ENCODE results near the gene UPP2. TPM values are rescaled to one million over a fixed set of nuclear protein-coding genes. Genes with fewer than 3 reads are reported as not detected.

The UPP2 gene
- total RNA-seq, 1 experiment from 2014 or later, result not detected

DNA sequence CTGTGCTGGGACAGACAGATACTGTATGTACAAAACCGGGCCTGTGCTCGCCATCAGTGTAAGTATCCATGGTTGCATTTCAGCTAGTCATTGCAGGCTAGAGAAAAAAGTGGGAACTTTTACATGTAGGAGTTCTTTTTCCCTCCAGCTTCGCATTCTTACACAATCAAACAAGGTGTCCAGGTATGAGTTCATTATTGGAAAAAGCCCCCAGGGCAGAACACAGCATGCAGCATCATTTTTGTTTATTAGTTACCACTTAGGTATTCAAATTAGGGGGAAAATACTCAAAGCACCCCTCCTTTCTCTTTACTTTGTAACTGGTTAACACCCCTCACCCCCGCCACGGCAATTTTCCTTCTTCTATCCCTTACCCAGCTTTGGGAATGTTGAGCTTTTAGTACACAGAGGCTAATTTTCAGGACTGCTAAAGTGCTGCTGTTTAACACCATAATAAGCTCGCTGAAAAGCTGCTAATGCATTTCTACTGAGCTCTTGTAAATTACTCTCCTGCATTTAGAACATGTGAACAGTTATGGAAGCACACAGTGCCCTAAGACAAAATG lies 13.6 kb downstream of the UPP2 start:
- no peaks in the 10 kb centered on the region; a peak in 1 of 5 replicates for H3K9me3 Mint-ChIP-seq
- no peak overlapping the region for H2BK15ac ChIP-seq (ENCODE audit: low read depth, low read length)
- TF ChIP-seq, protein P1, sequence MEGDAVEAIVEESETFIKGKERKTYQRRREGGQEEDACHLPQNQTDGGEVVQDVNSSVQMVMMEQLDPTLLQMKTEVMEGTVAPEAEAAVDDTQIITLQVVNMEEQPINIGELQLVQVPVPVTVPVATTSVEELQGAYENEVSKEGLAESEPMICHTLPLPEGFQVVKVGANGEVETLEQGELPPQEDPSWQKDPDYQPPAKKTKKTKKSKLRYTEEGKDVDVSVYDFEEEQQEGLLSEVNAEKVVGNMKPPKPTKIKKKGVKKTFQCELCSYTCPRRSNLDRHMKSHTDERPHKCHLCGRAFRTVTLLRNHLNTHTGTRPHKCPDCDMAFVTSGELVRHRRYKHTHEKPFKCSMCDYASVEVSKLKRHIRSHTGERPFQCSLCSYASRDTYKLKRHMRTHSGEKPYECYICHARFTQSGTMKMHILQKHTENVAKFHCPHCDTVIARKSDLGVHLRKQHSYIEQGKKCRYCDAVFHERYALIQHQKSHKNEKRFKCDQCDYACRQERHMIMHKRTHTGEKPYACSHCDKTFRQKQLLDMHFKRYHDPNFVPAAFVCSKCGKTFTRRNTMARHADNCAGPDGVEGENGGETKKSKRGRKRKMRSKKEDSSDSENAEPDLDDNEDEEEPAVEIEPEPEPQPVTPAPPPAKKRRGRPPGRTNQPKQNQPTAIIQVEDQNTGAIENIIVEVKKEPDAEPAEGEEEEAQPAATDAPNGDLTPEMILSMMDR (conservative IDR thresholded peaks at IDR 0.05), result no peak
- no peak for DNase-seq
- no peak overlapping the region for H3K27ac Mint-ChIP-seq
- no peaks in the 10 kb centered on the region for H3K4me1 ChIP-seq (ENCODE audit: insufficient read depth, low read length)
- no peak overlapping the region for H3T11ph ChIP-seq (ENCODE audit: low read length)
- no peak overlapping the region for H2AFZ ChIP-seq (ENCODE audit: low read length)
- no peak overlapping the region for H4K5ac ChIP-seq (ENCODE audit: insufficient read length, low read depth, low read length)
- no peak overlapping the region for H3K18ac ChIP-seq (ENCODE audit: insufficient read length, low read depth, low read length)
- no peak overlapping the region for H2BK12ac ChIP-seq (ENCODE audit: insufficient read length, low read depth, low read length)
- H2AK5ac ChIP-seq (ENCODE audit: insufficient read length, low read length), result no peak overlapping the region
- no peaks in the 10 kb centered on the region for H4K20me1 ChIP-seq (ENCODE audit: control insufficient read depth, insufficient read depth, insufficient read length)
- no peak overlapping the region for H3K9ac ChIP-seq (ENCODE audit: extremely low read depth, insufficient read length, low read length)
- no peak overlapping the region for H3K4me3 Mint-ChIP-seq
- no peaks in the 10 kb centered on the region for H3K9me3 ChIP-seq (ENCODE audit: control insufficient read depth, low read depth, low read length)
- no CpG with 5 or more reads among the region's 6 CpGs for WGBS (ENCODE audit: extremely low coverage, insufficient read length, low lambda C conversion rate)
- H3K27me3 Mint-ChIP-seq (ENCODE audit: low read depth), result no peaks in the 10 kb centered on the region
- H2BK5ac ChIP-seq (ENCODE audit: insufficient read length, low read length), result no peak overlapping the region
- no peak overlapping the region for H3K56ac ChIP-seq (ENCODE audit: insufficient read length, low read depth, low read length)
- H3K36me3 Mint-ChIP-seq (ENCODE audit: insufficient read depth in 1 of 3, low read depth in 3 of 3), result no peaks in the 10 kb centered on the region; a peak in 1 of 7 replicates
- no peak overlapping the region for H3K4me2 ChIP-seq (ENCODE audit: insufficient read depth, insufficient read length, low read length)
- H4K91ac ChIP-seq (ENCODE audit: insufficient read length, low read depth, low read length), result no peak overlapping the region
- no peak overlapping the region for H2BK120ac ChIP-seq (ENCODE audit: low read depth, low read length, poor library complexity, severe bottlenecking)
- no peak overlapping the region for H3K27ac ChIP-seq (ENCODE audit: insufficient read length, low read depth, low read length)
- no peaks in the 10 kb centered on the region for H3K27me3 ChIP-seq (ENCODE audit: insufficient read depth, low read length)
- peaks cover 8 to 11% of the 10 kb centered on the region in 2 experiments for H3K4me1 Mint-ChIP-seq
- H3K79me2 ChIP-seq (ENCODE audit: insufficient read depth, low read length), result no peaks in the 10 kb centered on the region
- H3K23ac ChIP-seq (ENCODE audit: insufficient read length, low read depth, low read length), result no peak overlapping the region
- H3K14ac ChIP-seq (ENCODE audit: insufficient read depth, low read length), result no peak overlapping the region
- no peak overlapping the region for H3K4ac ChIP-seq (ENCODE audit: low read depth, low read length)
- no peak overlapping the region for H4K8ac ChIP-seq (replicated peaks; ENCODE audit: insufficient read length, low read depth, low read length)
- H3K23me2 ChIP-seq (ENCODE audit: insufficient read length, low read depth, low read length, poor library complexity, severe bottlenecking), result no peaks in the 10 kb centered on the region
- H2BK20ac ChIP-seq (ENCODE audit: low read depth, low read length, poor library complexity, severe bottlenecking), result no peak overlapping the region
- H3K79me1 ChIP-seq (ENCODE audit: insufficient read depth, low read depth, low read length, poor library complexity, severe bottlenecking), result no peaks in the 10 kb centered on the region
